Ascending aorta (tissue), 2 donors: ENCODE results near the gene KCNE1. TPM values are rescaled to one million over a fixed set of nuclear protein-coding genes. Genes with fewer than 3 reads are reported as not detected.
"Not testable (repeated sequence)": the region's sequence is repeated elsewhere in the genome, so short reads cannot be mapped to it uniquely, and the experiment has no call there.

Source experiments
- DNase-seq, 2 donors: peaks; one replicate each; pipeline ENCODE4 v3.0.0-alpha.2; 2019; ENCODE audit warnings: low spot score in 2 of 2
- H3K27ac ChIP-seq, 2 donors: fragments of 200-600 bp; sonication (generic); one replicate each; pipeline ENCODE4 v1.5.1; 2016 to 2017; ENCODE audit warnings: mild to moderate bottlenecking in 1 of 2
- H3K27me3 ChIP-seq: fragments of 200-600 bp; sonication (generic); one replicate; pipeline ENCODE4 v1.5.1; 2017
- H3K36me3 ChIP-seq, 2 donors: fragments of 200-600 bp; sonication (generic); one replicate each; pipeline ENCODE4 v1.5.1; 2016
- H3K4me1 ChIP-seq, 2 donors: fragments of 200-600 bp; sonication (generic); one replicate each; pipeline ENCODE4 v1.5.1; 2016 to 2017; ENCODE audit warnings: mild to moderate bottlenecking in 1 of 2
- H3K4me3 ChIP-seq, 2 donors: fragments of 200-600 bp; sonication (generic); one replicate each; pipeline ENCODE4 v1.5.1; 2016 to 2017; ENCODE audit warnings: mild to moderate bottlenecking in 1 of 2
- H3K9me3 ChIP-seq, 2 donors: fragments of 200-600 bp; sonication (generic); one replicate each; pipeline ENCODE4 v1.5.1; 2016
- intact Hi-C: fragments of 100-400 bp; cut with DNase I; formaldehyde crosslinking; loops from one replicate; pipeline ENCODE4 v1.15.1; 2023
- total RNA-seq: library from RNA; depleted of rRNA; stranded (reverse); fragments of >200 nt; gene quantifications from one replicate; pipeline ENCODE4 v1.1.0, GENCODE V29; 2016
- TF ChIP-seq, protein P1 (sequence below), 3 experiments: fragments of 200-600 bp in 2 of 3; fragments of 450-650 bp in 1 of 3; sonication (generic) in 2 of 3; IDR thresholded peaks; one replicate each; pipeline ENCODE4 v1.5.1; 2016 to 2019; ENCODE audit warnings: antibody characterized with exemption in 3 of 3, mild to moderate bottlenecking in 1 of 3, moderate library complexity in 1 of 3

The KCNE1 gene
- total RNA-seq, 1 donor from 2014 or later: 5.7 TPM

DNA sequence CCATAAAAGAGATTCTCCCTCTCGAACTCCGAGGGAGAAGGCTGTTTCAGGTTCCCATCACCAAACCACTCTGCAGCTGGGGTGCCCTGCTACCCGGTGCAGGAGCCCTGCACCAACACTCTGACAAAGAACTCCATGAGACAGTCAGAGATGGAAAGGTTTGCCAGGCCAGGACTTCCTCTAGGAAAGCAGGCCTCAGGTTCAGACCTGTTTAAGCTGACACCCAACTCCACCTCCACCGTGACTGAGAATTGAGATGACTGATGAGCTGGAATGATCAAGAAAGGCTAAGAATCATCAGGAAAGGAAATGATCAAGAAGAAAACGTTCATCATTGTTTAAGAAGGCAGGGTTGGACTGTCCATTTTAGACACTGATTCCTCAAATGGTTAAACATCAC lies 46.2 kb upstream of the KCNE1 start:
- no peak overlapping the region for H3K27ac ChIP-seq
- DNase-seq: no peak
- H3K4me3 ChIP-seq: no peak overlapping the region
- intact Hi-C loops: no loop called here
- H3K9me3 ChIP-seq: no peaks in the 10 kb centered on the region
- peaks cover 0 to 13% of the 10 kb centered on the region in 2 donors for H3K4me1 ChIP-seq
- H3K27me3 ChIP-seq: no peaks in the 10 kb centered on the region
- H3K36me3 ChIP-seq: no peaks in the 10 kb centered on the region
- TF ChIP-seq, protein P1, sequence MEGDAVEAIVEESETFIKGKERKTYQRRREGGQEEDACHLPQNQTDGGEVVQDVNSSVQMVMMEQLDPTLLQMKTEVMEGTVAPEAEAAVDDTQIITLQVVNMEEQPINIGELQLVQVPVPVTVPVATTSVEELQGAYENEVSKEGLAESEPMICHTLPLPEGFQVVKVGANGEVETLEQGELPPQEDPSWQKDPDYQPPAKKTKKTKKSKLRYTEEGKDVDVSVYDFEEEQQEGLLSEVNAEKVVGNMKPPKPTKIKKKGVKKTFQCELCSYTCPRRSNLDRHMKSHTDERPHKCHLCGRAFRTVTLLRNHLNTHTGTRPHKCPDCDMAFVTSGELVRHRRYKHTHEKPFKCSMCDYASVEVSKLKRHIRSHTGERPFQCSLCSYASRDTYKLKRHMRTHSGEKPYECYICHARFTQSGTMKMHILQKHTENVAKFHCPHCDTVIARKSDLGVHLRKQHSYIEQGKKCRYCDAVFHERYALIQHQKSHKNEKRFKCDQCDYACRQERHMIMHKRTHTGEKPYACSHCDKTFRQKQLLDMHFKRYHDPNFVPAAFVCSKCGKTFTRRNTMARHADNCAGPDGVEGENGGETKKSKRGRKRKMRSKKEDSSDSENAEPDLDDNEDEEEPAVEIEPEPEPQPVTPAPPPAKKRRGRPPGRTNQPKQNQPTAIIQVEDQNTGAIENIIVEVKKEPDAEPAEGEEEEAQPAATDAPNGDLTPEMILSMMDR (IDR thresholded peaks at IDR 0.05): no peak

DNA sequence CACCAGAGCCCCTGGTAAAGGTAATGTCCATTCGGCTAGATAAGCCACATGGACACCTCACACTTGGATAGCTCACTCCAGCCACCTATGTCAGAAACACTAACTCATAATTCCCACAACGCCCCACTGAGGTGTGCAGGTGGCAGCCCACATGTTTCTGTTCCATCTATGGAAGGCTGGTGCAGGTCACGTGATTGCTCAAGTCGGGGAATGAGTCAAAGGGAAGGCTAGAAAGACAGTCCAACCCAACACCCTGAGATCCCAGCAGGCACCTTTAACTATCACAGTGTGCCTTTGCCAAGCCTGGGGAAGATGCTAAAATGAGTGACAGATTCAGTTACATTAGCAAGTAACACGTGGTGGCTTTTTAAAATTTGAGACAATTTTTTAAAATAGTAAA lies 45.3 kb upstream of the KCNE1 start:
- intact Hi-C loops: no loop called here
- Histone ChIP-seq H3K27ac (no peak overlapping the region), H3K27me3 (no peaks in the 10 kb centered on the region), H3K36me3 (no peaks in the 10 kb centered on the region), H3K4me1 (peaks cover 0 to 22% of the 10 kb centered on the region in 2 donors), H3K4me3 (no peak overlapping the region), H3K9me3 (no peaks in the 10 kb centered on the region)
- no peak for DNase-seq
- TF ChIP-seq, protein P1 (IDR thresholded peaks at IDR 0.05): no peak

DNA sequence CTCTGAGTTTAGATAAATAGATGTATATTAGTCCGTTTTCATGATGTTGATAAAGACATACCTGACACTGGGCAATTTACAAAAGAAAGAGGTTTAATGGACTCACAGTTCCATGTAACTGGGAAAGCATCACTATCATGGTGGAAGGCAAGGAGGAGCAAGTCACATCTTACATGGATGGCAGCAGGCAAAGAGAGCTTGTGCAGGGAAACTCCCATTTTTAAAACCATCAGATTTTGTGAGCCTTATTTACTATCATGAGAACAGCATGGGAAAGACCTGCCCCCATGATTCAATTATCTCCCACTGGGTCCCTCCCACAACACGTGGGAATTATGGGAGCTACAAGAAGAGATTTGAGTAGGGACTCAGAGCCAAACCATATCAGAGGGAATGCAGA lies 42.7 kb upstream of the KCNE1 start:
- not testable (repeated sequence) for H3K36me3 ChIP-seq, H3K27me3 ChIP-seq, H3K27ac ChIP-seq, DNase-seq, H3K4me3 ChIP-seq, H3K9me3 ChIP-seq
- peaks cover 0 to 14% of the 10 kb centered on the region in 2 donors for H3K4me1 ChIP-seq
- intact Hi-C loops: loop anchor here (1.0 kb wide), 1 partner anchor 21 kb away; no protein-coding TSS in a partner anchor

DNA sequence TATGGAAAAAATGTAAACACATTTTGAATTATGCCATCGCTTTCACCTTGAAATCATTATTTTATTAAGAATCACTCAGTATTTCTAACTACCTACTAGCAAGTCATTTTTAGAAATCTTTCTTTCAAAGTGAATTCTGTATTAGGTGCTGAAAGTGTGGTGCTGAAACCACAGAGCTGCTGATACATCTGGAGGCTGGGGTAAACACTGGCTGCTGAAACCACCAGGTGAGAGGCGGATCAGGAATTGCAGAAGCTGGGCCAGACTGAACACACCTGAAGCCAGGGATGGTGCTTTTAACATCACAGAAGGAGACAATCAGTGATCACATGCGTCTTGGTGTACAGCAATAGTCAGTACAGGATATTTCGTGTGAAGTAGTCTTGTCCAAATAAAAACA lies 42.2 kb upstream of the KCNE1 start:
- Histone ChIP-seq H3K27me3 (no peaks in the 10 kb centered on the region), H3K4me1 (peaks cover 0 to 14% of the 10 kb centered on the region in 2 donors), H3K27ac (peak overlapping the region in 1 of 2 donors; percentile 29), H3K4me3 (no peak overlapping the region), H3K36me3 (no peaks in the 10 kb centered on the region), H3K9me3 (no peaks in the 10 kb centered on the region)
- TF ChIP-seq, protein P1 (IDR thresholded peaks at IDR 0.05): no peak
- intact Hi-C loops: loop anchor here (1.0 kb wide), 1 partner anchor 21 kb away; no protein-coding TSS in a partner anchor
- DNase-seq: no peak

DNA sequence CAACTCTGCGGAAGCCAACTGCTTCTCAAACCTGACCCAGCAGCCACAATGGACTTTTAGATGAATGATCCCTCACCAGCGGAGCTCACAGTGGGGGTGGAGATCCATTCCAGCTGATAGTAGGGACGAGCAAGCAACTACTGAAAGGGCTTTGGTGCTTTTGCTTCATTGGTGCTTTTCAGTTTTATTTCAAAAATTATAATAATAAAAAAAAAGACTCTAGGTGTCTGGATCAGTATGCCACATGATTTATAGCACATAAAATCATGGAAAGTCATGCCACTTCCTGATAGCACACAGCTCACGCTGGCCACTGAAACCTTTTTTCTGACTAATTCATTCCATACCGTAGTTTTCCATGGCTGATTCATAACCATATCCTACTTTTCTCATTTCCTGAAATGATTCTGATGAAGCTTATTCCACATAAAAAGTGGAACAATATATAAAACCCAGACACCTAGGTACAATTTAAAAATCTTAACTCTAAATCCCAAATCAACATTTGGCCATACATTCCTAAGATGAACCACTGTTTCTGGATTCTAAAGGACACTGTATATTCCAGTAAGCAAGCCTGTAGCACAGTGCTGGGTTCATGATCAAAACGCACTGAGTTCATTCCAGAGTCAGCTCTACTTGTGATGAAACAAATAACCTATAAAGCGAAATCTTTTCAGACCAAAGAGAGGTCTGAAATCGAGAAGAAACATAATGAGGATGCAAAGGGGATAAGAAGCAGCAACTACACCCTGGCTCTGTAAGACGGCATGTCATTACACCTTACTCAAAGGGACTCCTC lies 41.3 kb upstream of the KCNE1 start:
- peaks cover 0 to 14% of the 10 kb centered on the region in 2 donors for H3K4me1 ChIP-seq
- H3K9me3 ChIP-seq: no peaks in the 10 kb centered on the region
- H3K27ac ChIP-seq: peak overlapping the region; percentile 29 to 58
- no peaks in the 10 kb centered on the region for H3K27me3 ChIP-seq
- TF ChIP-seq, protein P1 (IDR thresholded peaks at IDR 0.05): no peak
- no peak for DNase-seq
- no peaks in the 10 kb centered on the region for H3K36me3 ChIP-seq
- intact Hi-C loops: loop anchor here (2.0 kb wide), 1 partner anchor 27 kb away; no protein-coding TSS in a partner anchor
- H3K4me3 ChIP-seq: peak overlapping the region in 1 of 2 donors; percentile 14

DNA sequence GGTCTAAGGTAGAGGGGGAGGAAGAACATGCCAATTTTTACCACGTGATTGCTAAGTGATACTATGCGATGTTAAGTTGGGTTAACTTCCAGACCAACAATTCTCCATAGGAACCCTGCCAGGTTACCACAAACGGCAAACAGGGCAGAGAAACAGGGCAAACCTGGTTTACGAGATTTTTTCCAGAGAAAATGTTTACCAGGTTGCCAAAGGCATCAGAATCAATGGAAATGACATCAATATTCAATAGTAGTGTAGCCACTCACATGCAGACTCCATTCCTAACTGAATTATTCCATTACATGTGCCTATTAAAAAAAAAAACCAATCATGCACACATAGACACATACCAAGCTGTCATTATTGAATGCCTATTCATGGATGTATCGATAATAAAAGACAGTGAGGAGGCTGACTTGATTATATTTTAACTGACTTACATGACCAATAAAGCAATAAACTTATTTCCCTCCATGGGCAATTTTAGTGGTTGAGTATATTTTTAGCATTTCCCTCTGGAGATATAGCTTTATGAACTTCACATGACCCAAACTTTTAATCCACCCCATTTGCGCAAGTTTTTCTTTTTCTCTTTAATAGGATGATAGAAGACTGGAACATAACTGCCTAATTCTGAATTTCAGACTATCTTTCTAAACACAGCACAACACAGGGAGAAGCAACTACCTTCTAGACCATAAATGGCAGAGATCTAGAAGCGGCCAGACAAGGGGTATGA lies 40.5 kb upstream of the KCNE1 start:
- Histone ChIP-seq H3K4me3 (peak overlapping the region in 1 of 2 donors; percentile 14), H3K4me1 (peaks cover 0 to 14% of the 10 kb centered on the region in 2 donors), H3K36me3 (no peaks in the 10 kb centered on the region), H3K9me3 (no peaks in the 10 kb centered on the region), H3K27me3 (no peaks in the 10 kb centered on the region), H3K27ac (peak overlapping the region; percentile 17 to 58)
- DNase-seq: no peak
- TF ChIP-seq, protein P1 (IDR thresholded peaks at IDR 0.05): no peak
- intact Hi-C loops: loop anchor here (2.0 kb wide), 1 partner anchor 26 kb away; no protein-coding TSS in a partner anchor
